Occipital lobe (tissue), 1 donor: ENCODE measurements around the gene CLDN1. TPM values are rescaled to one million over a fixed set of nuclear protein-coding genes. Genes with fewer than 3 reads are reported as not detected.

Source experiments
- total RNA-seq: library from RNA; depleted of rRNA; stranded (reverse); fragments of >200 nt; gene quantifications from one replicate; pipeline ENCODE4 v1.2.3, GENCODE V29; 2014

Gene CLDN1
- total RNA-seq, 1 donor from 2014 or later, result 1.6 TPM

Other genes with a start within 250 kb of the CLDN1 start
- gene P3H2, start 201.5 kb downstream of the CLDN1 start, total RNA-seq, result 2.8 TPM
- gene CLDN16, start 65.7 kb upstream of the CLDN1 start, total RNA-seq, result under 0.01 TPM
- not detected for gene TMEM207, start 127.5 kb upstream of the CLDN1 start, total RNA-seq
- 17.3 TPM for gene IL1RAP, start 191.6 kb upstream of the CLDN1 start, total RNA-seq